GM12878 (cell line): ENCODE data around the gene DDX27. TPM values are rescaled to one million over a fixed set of nuclear protein-coding genes. Genes with fewer than 3 reads are reported as not detected.

Experiments
- BACH1 ChIP-seq: fragments of 450-650 bp; IDR thresholded peaks from 2 replicates; pipeline ENCODE4 v1.6.1; 2017; ENCODE audit warnings: mild to moderate bottlenecking, borderline replicate concordance
- BCL11A ChIP-seq: IDR thresholded peaks from 2 replicates; pipeline ENCODE4 v1.6.1; 2011; ENCODE audit warnings: low read depth, low read length
- BHLHE40 ChIP-seq, 2 experiments: fragments of 450-650 bp in 1 of 2; IDR thresholded peaks; 2 replicates each; pipeline ENCODE4 v1.6.1; 2011 to 2017; ENCODE audit warnings: low read depth in 2 of 2, borderline replicate concordance in 1 of 2, improper control_type of control experiment in 1 of 2, low read length in 1 of 2, mild to moderate bottlenecking in 1 of 2
- CUX1 ChIP-seq: IDR thresholded peaks from 2 replicates; pipeline ENCODE4 v1.6.1; 2012; ENCODE audit warnings: improper control_type of control experiment, low read depth, low read length; ENCODE audit not compliant: insufficient replicate concordance
- E2F4 ChIP-seq: IDR thresholded peaks from 2 replicates; pipeline ENCODE4 v1.6.1; 2012; ENCODE audit warnings: low read depth, low read length, improper control_type of control experiment
- GABPA ChIP-seq: IDR thresholded peaks from 2 replicates; pipeline ENCODE4 v1.6.1; 2014; ENCODE audit warnings: antibody characterized with exemption, low read depth, mild to moderate bottlenecking, inconsistent platforms
- IKZF1 ChIP-seq: fragments of 450-650 bp; conservative IDR thresholded peaks from 2 replicates; pipeline ENCODE4 v1.6.1; 2017; ENCODE audit warnings: antibody characterized with exemption, mild to moderate bottlenecking
- KLF5 ChIP-seq: fragments of 450-650 bp; IDR thresholded peaks from 2 replicates; pipeline ENCODE4 v1.6.1; 2014; ENCODE audit warnings: mild to moderate bottlenecking; ENCODE audit not compliant: partially characterized antibody
- MTA3 ChIP-seq: IDR thresholded peaks from 2 replicates; pipeline ENCODE4 v1.6.1; 2012; ENCODE audit warnings: low read length, inconsistent platforms, borderline replicate concordance
- NFXL1 ChIP-seq: fragments of 450-650 bp; IDR thresholded peaks from 2 replicates; pipeline ENCODE4 v1.6.1; 2017; ENCODE audit warnings: antibody characterized with exemption, mild to moderate bottlenecking, borderline replicate concordance
- NFYB ChIP-seq: IDR thresholded peaks from 2 replicates; pipeline ENCODE4 v1.6.1; 2011; ENCODE audit warnings: low read depth, mild to moderate bottlenecking, low read length, improper control_type of control experiment, moderate library complexity; ENCODE audit not compliant: insufficient read depth
- NRF1 ChIP-seq: conservative IDR thresholded peaks from 2 replicates; pipeline ENCODE4 v1.6.1; 2011; ENCODE audit warnings: mild to moderate bottlenecking, low read depth, low read length, improper control_type of control experiment
- PBX3 ChIP-seq: IDR thresholded peaks from 2 replicates; pipeline ENCODE4 v1.6.1; 2011; ENCODE audit warnings: mild to moderate bottlenecking, low read depth, low read length, moderate library complexity; ENCODE audit not compliant: insufficient replicate concordance
- SMARCA5 ChIP-seq: fragments of 450-650 bp; IDR thresholded peaks from 2 replicates; pipeline ENCODE4 v1.6.1; 2017; ENCODE audit warnings: mild to moderate bottlenecking
- SUZ12 ChIP-seq: fragments of 200-600 bp; sonication (generic); IDR thresholded peaks from one replicate; pipeline ENCODE4 v1.6.1; 2018; ENCODE audit warnings: antibody characterized with exemption, mild to moderate bottlenecking; ENCODE audit not compliant: unreplicated experiment
- TCF12 ChIP-seq: IDR thresholded peaks from 2 replicates; pipeline ENCODE4 v1.6.1; 2011; ENCODE audit warnings: low read depth, mild to moderate bottlenecking, low read length
- ZNF274 ChIP-seq: IDR thresholded peaks from one replicate; pipeline ENCODE4 v1.8.0; 2011; ENCODE audit not compliant: insufficient read length, insufficient read depth
- ZNF592 ChIP-seq: fragments of 450-650 bp; IDR thresholded peaks from 2 replicates; pipeline ENCODE4 v1.6.1; 2017; ENCODE audit warnings: mild to moderate bottlenecking, moderate library complexity
- polyA plus RNA-seq, 11 experiments: library from polyadenylated mRNA; depleted of rRNA in 4 of 11; unstranded in 6 of 11; stranded (reverse) in 5 of 11; fragments of >200 nt; fragmentation: Nextera tagmentation in 4 of 11; fragmentation: Illumina TruSeq in 1 of 11; extraction: Ambion mirVana in 4 of 11; extraction: Trizol in 1 of 11; gene quantifications; 1 replicate in 1 of 11; 2 replicates in 10 of 11; pipeline versions ENCODE4 v1.2.1 to v1.2.3, GENCODE V29; 2011 to 2016; ENCODE audit warnings: inconsistent platforms in 2 of 11, missing spikeins in 2 of 11, low read depth in 1 of 11
- total RNA-seq, 4 experiments: library from RNA; depleted of rRNA in 3 of 4; stranded (reverse); fragments of >200 nt in 3 of 4; fragmentation: Illumina TruSeq in 1 of 4; extraction: Trizol in 1 of 4; gene quantifications; 2 replicates each; pipeline versions ENCODE4 v1.2.1 to v1.2.3, GENCODE V29; 2013 to 2021

Gene DDX27
- total and polyA plus RNA-seq, 10 of the 15 experiments (the other 5 are each of a cell fraction or from before 2014, with no cell fraction given) = 19.8 to 78.8 (median 54.9) TPM

GRCh38 chr20:49278036-49278817 is 59.0 kb downstream of the DDX27 start, which contains the start of gene ZNFX1 (continued):
- TF ChIP-seq KLF5 = peak; percentile 74
- TF ChIP-seq BACH1 = peak; percentile 83
- TF ChIP-seq TCF12 = peak; percentile 89
- TF ChIP-seq MTA3 = peak; percentile 90; the same call in 1 of the 2 replicates
- TF ChIP-seq NFYB = no peak
- TF ChIP-seq ZNF274 = no peak
- TF ChIP-seq E2F4 = peak; percentile 76; the same call in 1 of the 2 replicates
- TF ChIP-seq BHLHE40 (IDR thresholded peaks at IDR 0.05; ENCODE audit: borderline replicate concordance in 1 of 2, low read depth in 2 of 2, low read length in 1 of 2) = peak; percentile 72 to 92; a peak in 3 of 4 replicates
- TF ChIP-seq PBX3 = peak; percentile 28
- TF ChIP-seq GABPA = no peak
- no peak for TF ChIP-seq SUZ12
- no peak for TF ChIP-seq CUX1
- peak; percentile 51 for TF ChIP-seq SMARCA5
- no peak for TF ChIP-seq NFXL1
- TF ChIP-seq NRF1 = peak; percentile 69
- TF ChIP-seq BCL11A = no peak
- peak; percentile 79 for TF ChIP-seq ZNF592
- peak; percentile 95 for TF ChIP-seq IKZF1
